DMS 273 treated with DMSO at 0.1 percent for 48 hours (cell line): Measurements from ENCODE around the gene MUC3A.
"Not testable (repeated sequence)": the region's sequence is repeated elsewhere in the genome, so short reads cannot be mapped to it uniquely, and the experiment has no call there.

ENCODE experiments used
- DNase-seq: peaks from one replicate; lab custom pipeline; 2025; lab: John Stamatoyannopoulos, UW

Gene MUC3A

GRCh38 chr7:100971111-100972001, 22.0 kb downstream of the MUC3A start:
- DNase-seq: no peak

GRCh38 chr7:100972002-100972347, 22.6 kb downstream of the MUC3A start:
- DNase-seq: no peak

GRCh38 chr7:100974021-100974420, 24.7 kb downstream of the MUC3A start:
- no peak for DNase-seq

- DNase-seq: no peak
These were observed 26.1 kb downstream of the MUC3A start for GRCh38 chr7:100975371-100975821.

GRCh38 chr7:100978300-100978699, 29.0 kb downstream of the MUC3A start:
- no peak for DNase-seq

- DNase-seq: no peak
These were observed 34.3 kb downstream of the MUC3A start for GRCh38 chr7:100983451-100984187.

GRCh38 chr7:100984241-100984918, 35.0 kb downstream of the MUC3A start:
- DNase-seq: not testable (repeated sequence)

- not testable (repeated sequence) for DNase-seq
These were observed 35.9 kb downstream of the MUC3A start for GRCh38 chr7:100985033-100985797.

GRCh38 chr7:100991631-100992030, 42.3 kb downstream of the MUC3A start:
- DNase-seq: no peak

- not testable (repeated sequence) for DNase-seq
These were observed 42.9 kb downstream of the MUC3A start for GRCh38 chr7:100992280-100992679.

- DNase-seq: not testable (repeated sequence)
These were observed 45.3 kb downstream of the MUC3A start for GRCh38 chr7:100994671-100995070.

- not testable (repeated sequence) for DNase-seq
These were observed 49.2 kb downstream of the MUC3A start for GRCh38 chr7:100998530-100998929.

- not testable (repeated sequence) for DNase-seq
These were observed 50.0 kb downstream of the MUC3A start for GRCh38 chr7:100999334-100999733.

- DNase-seq: not testable (repeated sequence)
These were observed 50.7 kb downstream of the MUC3A start for GRCh38 chr7:101000025-101000424.

- DNase-seq: not testable (repeated sequence)
These were observed 53.0 kb downstream of the MUC3A start for GRCh38 chr7:101002333-101002732.

- DNase-seq: not testable (repeated sequence)
These were observed 58.0 kb downstream of the MUC3A start for GRCh38 chr7:101007361-101007760.

- no peak for DNase-seq
These were observed 60.3 kb downstream of the MUC3A start for GRCh38 chr7:101009629-101010028.

GRCh38 chr7:101012931-101013330, 63.6 kb downstream of the MUC3A start:
- DNase-seq: no peak

GRCh38 chr7:101015626-101016025, 66.3 kb downstream of the MUC3A start:
- no peak for DNase-seq

GRCh38 chr7:101017064-101017777, 67.9 kb downstream of the MUC3A start:
- DNase-seq: no peak
